HCEC 1CT (cell line): Measurements from ENCODE around the gene KCP.

Experiments used
- DNase-seq: peaks from one replicate; pipeline ENCODE4 v3.0.0-alpha.2; 2017

KCP gene

DNA sequence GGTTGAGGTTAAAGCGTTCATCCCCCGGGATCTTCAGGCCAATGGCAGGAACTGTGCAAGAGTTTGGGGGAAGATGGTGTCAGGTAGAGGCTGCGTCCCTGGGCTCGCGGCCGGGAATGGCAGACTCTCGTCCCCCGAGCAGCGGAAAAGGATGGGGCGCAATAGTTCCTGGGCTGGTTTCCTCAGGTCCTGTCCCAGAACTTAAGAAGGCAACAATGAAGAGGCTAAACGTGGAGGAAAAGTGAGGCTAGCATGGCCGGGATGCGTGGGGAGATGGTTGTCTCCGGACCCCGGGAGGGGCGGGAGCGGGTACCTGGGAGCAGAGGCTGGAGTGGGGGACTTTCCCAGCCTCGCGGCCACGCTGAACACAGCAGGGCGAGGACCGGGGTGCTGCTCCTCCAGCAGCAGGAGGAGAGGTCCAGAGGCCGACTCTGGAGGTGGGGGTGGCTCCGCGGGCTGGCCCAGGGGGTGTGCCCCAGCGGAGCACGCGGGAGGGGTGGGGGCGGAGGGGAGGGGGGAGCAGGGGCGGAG lies 28.1 kb upstream of the KCP start:
- no peak for DNase-seq

DNA sequence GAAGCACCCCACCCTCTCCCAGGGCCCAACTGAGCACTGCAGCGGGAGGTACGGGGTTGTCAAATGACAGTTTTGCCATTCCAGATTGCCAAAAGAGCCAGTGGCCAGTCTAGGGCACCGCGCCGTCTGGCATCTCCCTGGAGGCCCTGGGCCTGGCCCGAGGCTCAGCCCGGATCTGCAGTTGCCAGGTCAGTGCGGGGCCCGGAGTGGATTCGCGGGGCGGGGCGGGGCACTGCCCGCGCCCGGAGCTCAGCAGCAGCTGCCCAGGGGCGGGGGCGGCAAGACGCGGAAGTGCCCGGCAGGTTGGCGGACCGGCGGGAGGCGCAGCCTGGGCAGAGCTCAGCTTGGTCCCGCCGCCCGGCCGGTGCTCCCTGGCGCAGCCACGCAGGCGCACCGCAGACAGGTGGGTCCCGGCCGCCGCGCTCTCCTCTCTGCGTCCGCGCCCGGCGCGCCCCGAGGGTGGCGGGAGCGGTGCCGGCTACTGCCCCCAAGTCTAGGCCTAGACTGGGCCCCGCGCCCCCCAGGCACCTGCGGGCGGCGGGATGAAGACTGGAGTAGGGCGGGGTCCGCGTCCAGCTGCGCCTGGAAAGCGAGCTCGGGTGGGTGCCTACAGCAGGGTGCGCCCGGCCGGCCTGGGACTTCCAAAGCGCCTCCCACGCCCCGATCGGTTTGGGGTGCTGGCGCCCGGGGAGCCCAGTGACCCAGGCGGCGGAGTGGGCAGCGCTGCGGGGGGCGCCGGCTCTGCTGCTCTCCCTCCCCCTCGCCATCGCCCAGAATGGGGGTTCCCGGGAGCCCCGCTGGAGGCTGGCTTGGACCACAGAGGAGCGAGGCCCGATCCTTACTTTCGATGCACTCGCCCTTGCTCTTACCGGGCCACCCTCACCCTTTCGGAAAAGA lies 27.4 kb upstream of the KCP start, which contains the start of gene IRF5:
TSS of gene IRF5 (plus strand) at position 281 of the 897 bp plus-strand sequence. CDS start 4,155 bp downstream, outside the sequence.
- DNase-seq: no peak

- no peak for DNase-seq
Measured at GRCh38 chr7:128937271-128937646, 26.8 kb upstream of the KCP start.

- DNase-seq: no peak
Measured at GRCh38 chr7:128936798-128937197, 26.3 kb upstream of the KCP start.

GRCh38 chr7:128935342-128935730 lies 24.8 kb upstream of the KCP start:
- DNase-seq: no peak

GRCh38 chr7:128934361-128935341 lies 24.1 kb upstream of the KCP start:
- DNase-seq: no peak

GRCh38 chr7:128933180-128933891 lies 22.8 kb upstream of the KCP start:
- DNase-seq: no peak

GRCh38 chr7:128932862-128933179 lies 22.3 kb upstream of the KCP start:
- no peak for DNase-seq

DNA sequence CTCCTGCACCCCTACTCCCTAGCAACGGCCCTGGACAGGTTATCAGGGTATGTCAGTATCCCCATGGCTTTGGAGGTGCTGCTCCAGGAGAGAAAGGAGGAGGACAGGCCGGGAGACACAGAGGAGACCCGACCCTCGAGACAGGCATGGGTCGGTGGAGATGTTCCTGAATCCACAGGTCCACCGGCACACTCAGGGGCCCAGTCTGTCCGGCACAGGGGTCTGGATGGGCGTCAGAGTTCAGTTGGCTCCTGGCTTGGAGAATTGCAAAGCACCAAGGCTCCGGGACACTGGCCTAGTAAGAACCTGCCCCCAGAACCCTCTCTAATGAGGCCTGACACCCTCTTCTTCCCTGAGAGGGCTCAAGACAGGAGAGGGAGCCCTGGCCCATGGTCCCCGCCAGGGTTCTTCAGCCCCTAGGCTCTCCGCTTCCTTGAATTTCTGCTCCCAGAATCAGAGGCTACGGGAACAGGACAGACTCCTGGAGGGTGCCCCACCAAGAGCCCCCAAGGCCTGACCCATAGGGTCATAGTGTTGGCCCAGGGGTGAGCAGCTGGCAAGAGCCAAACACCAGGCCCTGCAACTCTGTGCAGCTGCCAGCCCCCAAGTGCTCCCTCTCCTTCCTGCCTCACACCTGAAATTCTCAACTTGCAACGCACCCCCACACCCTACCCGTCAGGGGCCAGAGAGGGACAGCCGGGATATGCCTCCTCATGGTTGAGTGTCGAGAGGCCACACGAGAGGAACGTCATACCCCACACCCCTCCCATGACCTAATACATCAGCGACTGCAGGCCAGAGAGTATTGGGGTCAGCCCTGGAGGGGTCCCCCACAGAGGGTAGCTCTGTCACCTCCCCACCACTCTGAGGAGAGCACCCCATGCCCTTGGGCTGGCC lies 21.7 kb upstream of the KCP start:
- DNase-seq: no peak

DNA sequence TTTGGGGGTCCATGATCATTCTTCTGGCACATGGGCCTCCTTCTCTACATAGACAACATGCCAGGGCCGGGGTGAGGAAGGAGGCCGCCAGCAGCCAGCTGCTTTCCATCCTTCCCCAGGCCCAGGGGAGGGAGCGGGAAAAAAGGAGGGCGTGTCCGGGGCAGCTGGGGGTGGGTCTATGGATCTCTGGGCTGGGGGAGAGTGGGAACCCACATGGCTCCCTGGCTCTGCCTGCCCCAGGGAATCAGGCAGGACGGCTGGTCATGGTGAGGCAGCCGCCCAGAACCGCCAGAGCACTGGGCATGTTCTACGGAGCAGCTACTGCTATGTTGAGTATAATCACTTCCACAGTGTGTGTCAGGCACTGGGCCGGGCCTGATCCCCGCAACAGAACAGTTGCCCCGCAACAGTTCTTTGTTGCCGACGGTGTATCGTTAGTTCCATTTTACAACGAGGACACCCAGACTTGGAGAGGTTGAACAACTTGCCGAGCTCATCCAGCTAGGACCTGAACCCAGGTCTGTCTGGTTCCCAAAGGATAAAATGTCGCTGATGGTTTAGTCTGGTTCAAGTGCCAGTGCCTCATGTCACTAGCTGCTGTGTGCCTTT lies 20.8 kb upstream of the KCP start:
- no peak for DNase-seq

- DNase-seq: no peak
Measured at GRCh38 chr7:128928882-128929788, 18.6 kb upstream of the KCP start.

DNA sequence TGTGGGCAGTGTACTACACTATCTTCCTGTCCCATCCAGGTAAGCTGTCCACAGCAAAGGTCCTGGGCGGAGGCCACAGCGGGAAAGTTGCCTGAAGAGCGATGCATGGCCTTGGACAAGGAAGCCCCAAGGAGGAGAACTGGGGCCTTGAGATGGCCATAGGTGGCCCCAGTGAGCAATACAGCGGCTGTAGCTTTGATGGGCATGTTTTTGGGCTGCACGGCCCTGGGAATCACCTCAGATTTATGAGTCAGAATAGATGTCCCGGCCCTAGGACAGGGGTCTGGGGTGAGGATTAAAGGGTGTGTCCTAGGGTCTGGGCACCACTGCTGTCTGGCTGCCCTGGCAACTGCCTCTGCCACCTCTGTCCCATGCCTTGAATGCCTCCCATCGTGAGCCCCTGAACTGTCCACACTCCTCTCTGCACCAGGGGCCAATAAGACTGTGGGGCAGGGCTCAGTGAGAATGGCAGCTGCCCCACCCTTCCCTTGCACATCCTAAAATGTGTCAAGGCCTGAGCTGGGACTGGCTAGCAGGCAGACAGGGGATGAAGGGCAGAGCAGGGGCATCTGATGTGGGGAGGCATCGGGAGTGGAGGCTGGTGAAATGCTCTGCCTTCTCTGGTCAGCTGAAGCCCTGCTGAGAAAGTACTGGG lies 17.8 kb upstream of the KCP start:
- DNase-seq: no peak

GRCh38 chr7:128924707-128925588 lies 14.4 kb upstream of the KCP start:
- no peak for DNase-seq

DNA sequence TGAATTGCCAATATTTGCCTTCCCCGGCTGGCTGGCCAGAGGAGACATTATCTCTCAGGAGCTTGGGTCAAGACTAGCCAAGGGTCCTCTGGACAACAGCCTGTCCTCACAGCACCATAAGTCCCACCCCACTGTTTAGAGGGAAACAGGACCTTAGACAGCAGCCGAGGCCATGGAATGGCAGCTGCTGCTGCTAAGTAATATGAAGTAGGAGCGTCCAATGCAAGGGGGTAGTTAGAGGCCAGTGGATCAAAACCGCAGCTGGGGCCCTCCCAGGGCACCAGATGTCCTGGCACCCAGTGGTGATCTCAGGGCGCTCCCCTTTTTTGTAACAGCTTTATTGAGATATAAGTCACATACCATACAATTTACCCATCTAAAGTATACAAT lies 12.9 kb upstream of the KCP start:
- DNase-seq: no peak

GRCh38 chr7:128922496-128923410 lies 12.2 kb upstream of the KCP start:
- DNase-seq: no peak

GRCh38 chr7:128921866-128922440 lies 11.4 kb upstream of the KCP start:
- no peak for DNase-seq
